Osteoblast (primary cell): ENCODE data around the gene PPP2R3A. TPM values are rescaled to one million over a fixed set of nuclear protein-coding genes. Genes with fewer than 3 reads are reported as not detected.
A peak's percentile ranks its signal among the peaks of the same experiment; 100 is the strongest.
"Not testable (repeated sequence)": the region's sequence is repeated elsewhere in the genome, so short reads cannot be mapped to it uniquely, and the experiment has no call there.

Experiments
- DNase-seq: peaks from one replicate; pipeline ENCODE4 v3.0.0; 2011; ENCODE audit warnings: low spot score, mixed read lengths; ENCODE audit not compliant: insufficient read length; ENCODE audit errors: missing footprints
- H2AFZ ChIP-seq: 2 replicates; pipeline ENCODE4 v1.6.0; 2011; ENCODE audit warnings: mild to moderate bottlenecking, low read length
- H3K27ac ChIP-seq: 2 replicates; pipeline ENCODE4 v1.5.1; 2011; ENCODE audit warnings: mild to moderate bottlenecking, low read depth, low read length, moderate library complexity
- H3K27me3 ChIP-seq: 2 replicates; pipeline ENCODE4 v1.6.0; 2012; ENCODE audit warnings: mild to moderate bottlenecking, control low read depth, inconsistent platforms, low read length, moderate library complexity; ENCODE audit not compliant: insufficient read depth
- H3K36me3 ChIP-seq: 2 replicates; pipeline ENCODE4 v1.5.1; 2011; ENCODE audit warnings: mild to moderate bottlenecking, low read length, control low read depth, moderate library complexity; ENCODE audit not compliant: insufficient read depth
- H3K4me1 ChIP-seq: 2 replicates; pipeline ENCODE4 v1.5.1; 2011; ENCODE audit warnings: mild to moderate bottlenecking, low read length, control low read depth, moderate library complexity; ENCODE audit not compliant: insufficient read depth
- H3K4me2 ChIP-seq: 2 replicates; pipeline ENCODE4 v1.6.0; 2011; ENCODE audit warnings: mild to moderate bottlenecking, low read length; ENCODE audit not compliant: insufficient read depth
- H3K4me3 ChIP-seq: fragments of 200-600 bp; sonication (generic); 3 replicates; pipeline ENCODE4 v1.5.1; 2012; ENCODE audit warnings: mild to moderate bottlenecking, low read length, inconsistent platforms; ENCODE audit not compliant: insufficient read depth
- H3K79me2 ChIP-seq: 2 replicates; pipeline ENCODE4 v1.6.0; 2012; ENCODE audit warnings: mild to moderate bottlenecking, low read length, control low read depth, inconsistent platforms; ENCODE audit not compliant: insufficient read depth
- H3K9me3 ChIP-seq: 2 replicates; pipeline ENCODE4 v1.5.1; 2011; ENCODE audit warnings: low read depth, low read length, control low read depth
- H4K20me1 ChIP-seq: 2 replicates; pipeline ENCODE4 v1.6.0; 2012; ENCODE audit warnings: mild to moderate bottlenecking, low read length, control low read depth; ENCODE audit not compliant: insufficient read depth
- total RNA-seq: library from RNA; depleted of rRNA; stranded (reverse); fragments of >200 nt; gene quantifications from 2 replicates; pipeline ENCODE4 v1.2.3, GENCODE V29; 2012
- TF ChIP-seq, protein P1 (sequence below): IDR thresholded peaks from 2 replicates; pipeline ENCODE4 v1.5.1; 2011; ENCODE audit warnings: mild to moderate bottlenecking, low read depth, low read length, moderate library complexity; ENCODE audit errors: extremely low read depth

PPP2R3A gene
- total RNA-seq, 1 donor = 23.9 TPM

DNA sequence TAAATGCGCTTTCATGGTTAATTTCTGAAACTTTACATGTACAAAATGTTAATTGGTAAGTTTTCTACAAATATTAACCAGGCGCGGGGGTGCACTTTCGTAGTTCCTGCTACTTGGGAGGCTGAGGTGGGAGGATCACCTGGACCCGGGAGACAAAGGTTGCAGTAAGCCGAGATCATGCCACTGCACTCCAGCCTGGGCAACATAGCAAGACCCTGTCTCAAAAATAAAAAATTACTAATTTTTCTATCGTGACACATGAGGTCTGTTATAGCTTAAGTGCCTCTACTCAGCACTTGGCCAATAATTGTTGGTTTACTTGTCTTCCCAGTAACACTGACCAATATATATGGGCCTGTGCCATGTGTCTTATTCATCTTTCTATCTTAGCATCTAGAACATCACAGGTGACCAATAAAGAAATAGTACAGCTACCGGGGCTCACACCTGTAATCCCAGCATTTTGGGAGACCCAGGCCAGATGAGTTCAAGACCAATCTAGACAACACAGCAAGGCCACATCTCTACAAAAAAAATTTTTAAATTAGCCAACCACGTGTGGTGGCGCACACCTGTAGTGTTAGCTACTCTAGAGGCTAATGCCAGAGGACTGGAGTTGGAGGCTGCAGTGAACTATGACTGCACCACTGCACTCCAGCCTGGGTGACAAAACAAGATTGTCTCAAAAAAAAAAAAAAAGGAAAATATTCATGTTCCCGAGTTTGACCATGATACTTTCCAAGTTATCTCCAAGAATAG lies 224.5 kb downstream of the PPP2R3A start:
- TF ChIP-seq, protein P1, sequence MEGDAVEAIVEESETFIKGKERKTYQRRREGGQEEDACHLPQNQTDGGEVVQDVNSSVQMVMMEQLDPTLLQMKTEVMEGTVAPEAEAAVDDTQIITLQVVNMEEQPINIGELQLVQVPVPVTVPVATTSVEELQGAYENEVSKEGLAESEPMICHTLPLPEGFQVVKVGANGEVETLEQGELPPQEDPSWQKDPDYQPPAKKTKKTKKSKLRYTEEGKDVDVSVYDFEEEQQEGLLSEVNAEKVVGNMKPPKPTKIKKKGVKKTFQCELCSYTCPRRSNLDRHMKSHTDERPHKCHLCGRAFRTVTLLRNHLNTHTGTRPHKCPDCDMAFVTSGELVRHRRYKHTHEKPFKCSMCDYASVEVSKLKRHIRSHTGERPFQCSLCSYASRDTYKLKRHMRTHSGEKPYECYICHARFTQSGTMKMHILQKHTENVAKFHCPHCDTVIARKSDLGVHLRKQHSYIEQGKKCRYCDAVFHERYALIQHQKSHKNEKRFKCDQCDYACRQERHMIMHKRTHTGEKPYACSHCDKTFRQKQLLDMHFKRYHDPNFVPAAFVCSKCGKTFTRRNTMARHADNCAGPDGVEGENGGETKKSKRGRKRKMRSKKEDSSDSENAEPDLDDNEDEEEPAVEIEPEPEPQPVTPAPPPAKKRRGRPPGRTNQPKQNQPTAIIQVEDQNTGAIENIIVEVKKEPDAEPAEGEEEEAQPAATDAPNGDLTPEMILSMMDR = no peak
- Histone ChIP-seq H3K27ac (no peak overlapping the region), H3K9me3 (no peaks in the 10 kb centered on the region), H3K36me3 (no peaks in the 10 kb centered on the region), H3K4me1 (peaks cover 26% of the 10 kb centered on the region), H2AFZ (no peak overlapping the region), H3K4me3 (no peak overlapping the region), H3K4me2 (no peak overlapping the region), H3K27me3 (no peaks in the 10 kb centered on the region), H4K20me1 (peaks cover 94% of the 10 kb centered on the region), H3K79me2 (peaks cover 100% of the 10 kb centered on the region)
- no peak for DNase-seq

DNA sequence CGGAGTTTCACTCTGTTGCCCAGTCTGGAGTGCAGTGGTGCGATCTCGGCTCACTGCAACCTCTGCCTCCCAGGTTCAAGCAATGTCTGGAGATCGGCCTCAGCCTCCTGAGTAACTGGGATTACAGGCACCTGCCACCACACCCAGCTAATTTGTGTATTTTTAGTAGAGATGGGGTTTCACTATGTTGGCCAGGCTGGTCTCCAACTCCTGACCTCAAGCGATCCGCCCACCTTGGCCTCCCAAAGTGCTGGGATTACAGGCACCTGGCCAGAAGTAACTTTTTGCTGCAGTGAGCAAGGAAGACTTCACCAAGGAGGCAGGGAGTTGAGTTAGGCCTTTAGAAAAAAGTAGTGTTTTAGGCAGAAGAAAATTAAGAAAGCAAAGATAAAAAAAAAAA lies 226.7 kb downstream of the PPP2R3A start:
- H2AFZ ChIP-seq, H3K27me3 ChIP-seq, H3K9me3 ChIP-seq, DNase-seq, H3K36me3 ChIP-seq: not testable (repeated sequence)
- Histone ChIP-seq H3K27ac (peak overlapping the region; percentile 92), H4K20me1 (peaks cover 78% of the 10 kb centered on the region), H3K79me2 (peaks cover 84% of the 10 kb centered on the region), H3K4me2 (peak overlapping the region; percentile 94), H3K4me1 (peaks cover 19% of the 10 kb centered on the region), H3K4me3 (peak overlapping the region; percentile 97)

DNA sequence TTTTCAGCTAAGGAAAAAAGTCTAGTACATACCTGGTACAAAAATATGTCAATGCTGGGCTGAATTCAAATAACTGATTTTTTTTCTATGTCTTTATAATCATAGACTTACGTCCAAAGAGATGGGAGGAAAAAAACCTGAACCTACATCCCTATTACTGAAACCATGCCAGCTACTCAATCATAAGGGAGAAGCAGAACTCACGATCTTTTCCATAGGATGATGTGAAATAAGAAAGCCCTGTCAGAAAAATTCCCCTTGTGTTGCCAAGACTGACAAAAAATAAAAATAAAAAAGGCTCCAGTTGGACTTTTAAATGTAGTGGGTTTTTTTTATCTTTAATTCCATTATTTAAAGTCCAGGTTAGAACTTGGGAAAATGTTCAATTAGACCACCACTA lies 227.3 kb downstream of the PPP2R3A start:
- Histone ChIP-seq H3K36me3 (no peaks in the 10 kb centered on the region), H4K20me1 (peaks cover 71% of the 10 kb centered on the region), H3K79me2 (peaks cover 77% of the 10 kb centered on the region), H3K4me2 (peak overlapping the region; percentile 94), H3K4me1 (peaks cover 21% of the 10 kb centered on the region), H3K4me3 (peak overlapping the region; percentile 97), H3K27me3 (no peaks in the 10 kb centered on the region), H3K9me3 (no peaks in the 10 kb centered on the region), H2AFZ (no peak overlapping the region), H3K27ac (peak overlapping the region; percentile 92)
- TF ChIP-seq, protein P1 = no peak
- DNase-seq = no peak

DNA sequence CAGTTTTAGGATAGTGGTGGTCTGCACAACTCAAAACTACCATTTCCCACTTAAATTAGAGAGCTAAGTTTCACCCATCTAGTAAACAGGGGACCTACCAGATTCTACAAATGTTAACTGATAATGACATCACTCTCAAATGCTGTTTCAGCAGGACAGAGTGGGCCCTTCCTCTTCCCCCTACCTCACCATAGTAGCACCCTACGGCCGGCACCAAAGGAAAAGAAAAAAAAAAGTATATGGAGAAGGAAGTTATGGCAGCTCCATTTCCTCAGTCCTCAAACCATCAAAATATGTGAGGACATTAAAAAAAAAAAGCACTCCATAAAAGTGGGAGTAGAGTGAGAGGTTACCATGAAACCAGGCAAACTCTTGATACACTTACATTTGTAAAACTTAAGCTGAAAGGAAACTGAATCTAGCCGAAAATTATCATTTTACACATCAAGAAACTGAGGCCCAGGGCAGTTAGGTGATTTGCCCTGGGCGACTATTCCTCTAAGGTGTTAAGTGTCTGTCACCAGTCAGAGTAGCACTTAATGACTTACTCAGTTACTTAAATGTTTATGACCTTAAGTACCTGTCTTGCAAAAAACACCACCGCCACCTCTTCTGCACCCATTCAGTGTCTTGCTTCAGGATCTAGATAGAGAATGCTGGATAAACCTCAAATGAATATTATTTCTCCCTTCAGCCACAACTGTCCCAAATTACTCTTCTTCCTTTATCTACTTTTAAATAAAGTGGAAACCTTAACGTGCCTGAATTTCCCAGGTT lies 227.9 kb downstream of the PPP2R3A start:
- peak overlapping the region; percentile 92 for H3K27ac ChIP-seq
- H3K27me3 ChIP-seq = no peaks in the 10 kb centered on the region
- H2AFZ ChIP-seq = no peak overlapping the region
- H3K79me2 ChIP-seq = peaks cover 71% of the 10 kb centered on the region
- TF ChIP-seq, protein P1 = no peak
- H3K4me2 ChIP-seq = peak overlapping the region; percentile 94
- peak; percentile 64 for DNase-seq
- H3K36me3 ChIP-seq = no peaks in the 10 kb centered on the region
- peaks cover 65% of the 10 kb centered on the region for H4K20me1 ChIP-seq
- peaks cover 15% of the 10 kb centered on the region for H3K4me1 ChIP-seq
- no peaks in the 10 kb centered on the region for H3K9me3 ChIP-seq
- H3K4me3 ChIP-seq = peak overlapping the region; percentile 97
